ENCODE data around the gene ZMIZ1.

- TF ChIP-seq CTCF (tag by site-specific recombination; IDR thresholded peaks at IDR 0.05) (no peak), KLF16 (tag by site-specific recombination; IDR thresholded peaks at IDR 0.05) (no peak), ZNF449 (tag by site-specific recombination; IDR thresholded peaks at IDR 0.05) (no peak), ZBTB20 (tag by site-specific recombination; IDR thresholded peaks at IDR 0.05) (no peak), ZNF426 (tag by site-specific recombination; IDR thresholded peaks at IDR 0.05) (no peak)
Measured at GRCh38 chr10:79050896-79051555, 17.7 kb upstream of the ZMIZ1 start.

Measured in HEK293 (cell line).